Liver (tissue), 9 donors: Measurements from ENCODE around the gene IGF1. TPM values are rescaled to one million over a fixed set of nuclear protein-coding genes. Genes with fewer than 3 reads are reported as not detected.

ENCODE experiments used
- DNase-seq: peaks from one replicate; pipeline ENCODE4 v3.0.0-alpha.2; 2017; ENCODE audit warnings: low spot score
- H3K27ac ChIP-seq, 2 donors: one replicate each; pipeline ENCODE4 v1.7.0; 2013; ENCODE audit warnings: inconsistent platforms in 2 of 2, low read length in 2 of 2, control low read depth in 1 of 2, low read depth in 1 of 2, mild to moderate bottlenecking in 1 of 2
- H3K27me3 ChIP-seq, 4 donors: one replicate each; pipeline versions ENCODE4 v1.6.1 to v1.7.0; 2013; ENCODE audit warnings: low read length in 3 of 4, inconsistent platforms in 1 of 4, mild to moderate bottlenecking in 1 of 4, moderate library complexity in 1 of 4; ENCODE audit not compliant: control insufficient read depth in 4 of 4, insufficient read depth in 4 of 4
- H3K36me3 ChIP-seq, 4 donors: one replicate each; pipeline versions ENCODE4 v1.6.1 to v1.7.0; 2013; ENCODE audit warnings: low read length in 3 of 4, mild to moderate bottlenecking in 3 of 4, low read depth in 1 of 4, moderate library complexity in 1 of 4; ENCODE audit not compliant: control insufficient read depth in 4 of 4, insufficient read depth in 3 of 4
- H3K4me1 ChIP-seq, 4 donors: one replicate each; pipeline versions ENCODE4 v1.6.1 to v1.7.0; 2013; ENCODE audit warnings: low read length in 3 of 4, mild to moderate bottlenecking in 3 of 4, moderate library complexity in 1 of 4; ENCODE audit not compliant: control insufficient read depth in 4 of 4, insufficient read depth in 4 of 4
- H3K4me3 ChIP-seq, 3 donors: one replicate each; pipeline versions ENCODE4 v1.6.1 to v1.7.0; 2013; ENCODE audit warnings: low read length in 3 of 3, control low read depth in 1 of 3, low read depth in 1 of 3, mild to moderate bottlenecking in 1 of 3
- H3K9ac ChIP-seq, 2 donors: one replicate each; pipeline ENCODE4 v1.7.0; 2013; ENCODE audit warnings: low read length in 2 of 2, mild to moderate bottlenecking in 2 of 2, moderate library complexity in 2 of 2, control low read depth in 1 of 2, low read depth in 1 of 2
- H3K9me3 ChIP-seq, 4 donors: one replicate each; pipeline versions ENCODE4 v1.6.1 to v1.7.0; 2013; ENCODE audit warnings: low read length in 3 of 4; ENCODE audit not compliant: control insufficient read depth in 4 of 4
- FOXA1 ChIP-seq: IDR thresholded peaks from 2 replicates; pipeline ENCODE4 v1.6.1; 2016; ENCODE audit warnings: antibody characterized with exemption
- FOXA2 ChIP-seq: IDR thresholded peaks from 2 replicates; pipeline ENCODE4 v1.6.1; 2016; ENCODE audit warnings: antibody characterized with exemption
- GABPA ChIP-seq, 2 donors: IDR thresholded peaks in 1 of 2; conservative IDR thresholded peaks in 1 of 2; 2 replicates each; pipeline ENCODE4 v1.6.1; 2016; ENCODE audit warnings: antibody characterized with exemption in 2 of 2, mild to moderate bottlenecking in 1 of 2, moderate library complexity in 1 of 2
- HNF4A ChIP-seq, 2 donors: conservative IDR thresholded peaks; 2 replicates each; pipeline ENCODE4 v1.6.1; 2016; ENCODE audit warnings: antibody characterized with exemption in 2 of 2, mild to moderate bottlenecking in 2 of 2
- HNF4G ChIP-seq: IDR thresholded peaks from 2 replicates; pipeline ENCODE4 v1.6.1; 2016; ENCODE audit warnings: antibody characterized with exemption
- MAX ChIP-seq: IDR thresholded peaks from 2 replicates; pipeline ENCODE4 v1.6.1; 2016; ENCODE audit warnings: antibody characterized with exemption
- NR2F2 ChIP-seq: IDR thresholded peaks from 2 replicates; pipeline ENCODE4 v1.6.1; 2016; ENCODE audit warnings: antibody characterized with exemption
- RAD21 ChIP-seq, 2 donors: IDR thresholded peaks; 2 replicates each; pipeline ENCODE4 v1.6.1; 2016; ENCODE audit warnings: antibody characterized with exemption in 2 of 2, mild to moderate bottlenecking in 2 of 2
- REST ChIP-seq: IDR thresholded peaks from 2 replicates; pipeline ENCODE4 v1.6.1; 2016; ENCODE audit warnings: antibody characterized with exemption, mild to moderate bottlenecking
- RXRA ChIP-seq, 2 donors: IDR thresholded peaks; 2 replicates each; pipeline ENCODE4 v1.6.1; 2017 to 2018; ENCODE audit warnings: antibody characterized with exemption in 2 of 2, mild to moderate bottlenecking in 1 of 2
- TAF1 ChIP-seq: conservative IDR thresholded peaks from 2 replicates; pipeline ENCODE4 v1.6.1; 2016; ENCODE audit warnings: antibody characterized with exemption, mild to moderate bottlenecking
- YY1 ChIP-seq: IDR thresholded peaks from 2 replicates; pipeline ENCODE4 v1.6.1; 2016; ENCODE audit warnings: antibody characterized with exemption, mild to moderate bottlenecking
- ZBTB33 ChIP-seq: IDR thresholded peaks from 2 replicates; pipeline ENCODE4 v1.6.1; 2016; ENCODE audit warnings: antibody characterized with exemption
- polyA plus RNA-seq, 2 donors: library from polyadenylated mRNA; stranded (reverse) in 1 of 2; unstranded in 1 of 2; fragments of 200-250 nt in 1 of 2; fragments of >200 nt in 1 of 2; fragmentation: Nextera tagmentation in 1 of 2; extraction: Ambion mirVana in 1 of 2; gene quantifications; one replicate each; pipeline versions ENCODE4 v1.2.1 to v1.2.3, GENCODE V29; 2013 to 2015
- total RNA-seq, 2 donors: library from RNA; depleted of rRNA; stranded (reverse); fragments of >200 nt; gene quantifications; one replicate each; pipeline ENCODE4 v1.2.3, GENCODE V29; 2014
- TF ChIP-seq, protein P1 (sequence below): fragments of 150-350 bp; IDR thresholded peaks from 2 replicates; pipeline ENCODE4 v1.5.1; 2017; ENCODE audit warnings: improper control_type of control experiment, low read depth, low read length; ENCODE audit not compliant: missing input control
- TF ChIP-seq, protein P2 (sequence below): IDR thresholded peaks from 2 replicates; pipeline ENCODE4 v1.6.1; 2016; ENCODE audit warnings: antibody characterized with exemption
- donor health status: healthy.
- donor health status: healthy.
- donor health status: healthy.
- donor health status: healthy.
- donor health status: healthy.

Gene IGF1
- total and polyA plus RNA-seq, 4 donors, result 0.61 to 118 (median 33.3) TPM

- TF ChIP-seq RAD21 (IDR thresholded peaks at IDR 0.05) (no peak), HNF4A (conservative IDR thresholded peaks at IDR 0.05) (no peak), RXRA (IDR thresholded peaks at IDR 0.05) (no peak), FOXA1 (no peak), GABPA (IDR thresholded peaks at IDR 0.05 in 1 of 2, conservative IDR thresholded peaks at IDR 0.05 in 1 of 2) (no peak), FOXA2 (no peak)
Measured at GRCh38 chr12:102369876-102370275, 110.5 kb downstream of the IGF1 start (continued).

- Histone ChIP-seq H3K4me3 (no peak overlapping the region), H3K27me3 (no peaks in the 10 kb centered on the region)
Measured at GRCh38 chr12:102365365-102365764, 115.0 kb downstream of the IGF1 start.

More at GRCh38 chr12:102365365-102365764, 115.0 kb downstream of the IGF1 start:
- Histone ChIP-seq H3K36me3 (no peaks in the 10 kb centered on the region), H3K9me3 (no peaks in the 10 kb centered on the region), H3K9ac (no peak overlapping the region), H3K27ac (no peak overlapping the region), H3K4me1 (no peaks in the 10 kb centered on the region)
- no peak for DNase-seq
- TF ChIP-seq FOXA2 (no peak), FOXA1 (no peak), RAD21 (IDR thresholded peaks at IDR 0.05) (no peak), NR2F2 (no peak), GABPA (IDR thresholded peaks at IDR 0.05 in 1 of 2, conservative IDR thresholded peaks at IDR 0.05 in 1 of 2) (no peak), HNF4G (no peak), REST (no peak), ZBTB33 (no peak), RXRA (IDR thresholded peaks at IDR 0.05) (no peak), YY1 (no peak), MAX (no peak), TAF1 (no peak)
- TF ChIP-seq, protein P1, sequence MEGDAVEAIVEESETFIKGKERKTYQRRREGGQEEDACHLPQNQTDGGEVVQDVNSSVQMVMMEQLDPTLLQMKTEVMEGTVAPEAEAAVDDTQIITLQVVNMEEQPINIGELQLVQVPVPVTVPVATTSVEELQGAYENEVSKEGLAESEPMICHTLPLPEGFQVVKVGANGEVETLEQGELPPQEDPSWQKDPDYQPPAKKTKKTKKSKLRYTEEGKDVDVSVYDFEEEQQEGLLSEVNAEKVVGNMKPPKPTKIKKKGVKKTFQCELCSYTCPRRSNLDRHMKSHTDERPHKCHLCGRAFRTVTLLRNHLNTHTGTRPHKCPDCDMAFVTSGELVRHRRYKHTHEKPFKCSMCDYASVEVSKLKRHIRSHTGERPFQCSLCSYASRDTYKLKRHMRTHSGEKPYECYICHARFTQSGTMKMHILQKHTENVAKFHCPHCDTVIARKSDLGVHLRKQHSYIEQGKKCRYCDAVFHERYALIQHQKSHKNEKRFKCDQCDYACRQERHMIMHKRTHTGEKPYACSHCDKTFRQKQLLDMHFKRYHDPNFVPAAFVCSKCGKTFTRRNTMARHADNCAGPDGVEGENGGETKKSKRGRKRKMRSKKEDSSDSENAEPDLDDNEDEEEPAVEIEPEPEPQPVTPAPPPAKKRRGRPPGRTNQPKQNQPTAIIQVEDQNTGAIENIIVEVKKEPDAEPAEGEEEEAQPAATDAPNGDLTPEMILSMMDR, result no peak
- TF ChIP-seq, protein P2, sequence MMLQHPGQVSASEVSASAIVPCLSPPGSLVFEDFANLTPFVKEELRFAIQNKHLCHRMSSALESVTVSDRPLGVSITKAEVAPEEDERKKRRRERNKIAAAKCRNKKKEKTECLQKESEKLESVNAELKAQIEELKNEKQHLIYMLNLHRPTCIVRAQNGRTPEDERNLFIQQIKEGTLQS, result no peak
